ENCODE data around the gene SLC16A5.
A peak's percentile ranks its signal among the peaks of the same experiment; 100 is the strongest.
"Not testable (repeated sequence)": the region's sequence is repeated elsewhere in the genome, so short reads cannot be mapped to it uniquely, and the experiment has no call there.

Gene SLC16A5, protein sequence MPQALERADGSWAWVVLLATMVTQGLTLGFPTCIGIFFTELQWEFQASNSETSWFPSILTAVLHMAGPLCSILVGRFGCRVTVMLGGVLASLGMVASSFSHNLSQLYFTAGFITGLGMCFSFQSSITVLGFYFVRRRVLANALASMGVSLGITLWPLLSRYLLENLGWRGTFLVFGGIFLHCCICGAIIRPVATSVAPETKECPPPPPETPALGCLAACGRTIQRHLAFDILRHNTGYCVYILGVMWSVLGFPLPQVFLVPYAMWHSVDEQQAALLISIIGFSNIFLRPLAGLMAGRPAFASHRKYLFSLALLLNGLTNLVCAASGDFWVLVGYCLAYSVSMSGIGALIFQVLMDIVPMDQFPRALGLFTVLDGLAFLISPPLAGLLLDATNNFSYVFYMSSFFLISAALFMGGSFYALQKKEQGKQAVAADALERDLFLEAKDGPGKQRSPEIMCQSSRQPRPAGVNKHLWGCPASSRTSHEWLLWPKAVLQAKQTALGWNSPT

DNA sequence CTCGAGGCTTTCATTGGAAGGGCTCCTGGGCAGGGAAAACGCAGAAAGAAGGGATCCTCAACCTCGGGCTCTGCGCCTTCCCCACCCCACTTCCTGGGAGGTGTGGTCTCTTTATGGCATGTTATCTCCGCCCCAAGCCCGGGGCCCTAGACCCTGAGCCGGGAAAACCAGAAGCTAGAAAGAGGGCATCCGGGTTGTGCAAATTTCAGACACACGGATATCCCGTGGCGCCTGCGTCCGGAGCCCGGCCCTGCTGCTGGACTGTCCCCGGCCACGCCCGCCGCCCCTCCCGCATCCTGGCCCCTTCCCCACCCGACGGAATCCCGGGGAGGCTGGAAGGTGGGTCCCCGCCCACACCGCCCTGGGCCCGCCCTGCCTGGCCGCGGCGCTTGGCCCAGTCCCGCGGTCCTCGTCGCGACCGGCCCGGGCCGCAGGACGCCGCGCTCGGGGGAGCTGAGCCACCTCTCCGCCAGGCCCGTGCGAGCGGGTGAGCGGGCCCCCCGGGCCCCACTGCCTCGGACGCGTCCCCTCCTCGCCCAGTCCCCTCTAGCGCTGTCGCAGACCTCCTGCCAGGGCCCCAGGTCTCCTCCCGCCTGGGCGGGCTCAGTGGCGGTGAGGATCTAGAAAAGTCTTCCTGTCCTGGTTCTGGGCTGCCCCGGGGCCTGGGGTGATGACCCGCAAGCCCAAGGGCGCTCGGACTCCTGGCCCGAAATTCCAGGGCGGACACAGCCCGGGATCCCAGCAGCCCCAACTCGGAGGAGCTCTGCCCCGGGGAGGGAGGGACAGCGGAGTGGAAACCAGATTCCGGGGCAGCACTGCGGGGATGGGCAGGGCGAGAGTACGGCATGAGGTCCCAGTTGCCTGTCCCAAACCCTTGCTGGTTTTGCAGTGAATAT is at the start of gene SLC16A5:
TSS of gene SLC16A5 (plus strand) at position 397 of the 896 bp plus-strand sequence. CDS start 5,683 bp downstream, outside the sequence.
- DNase-seq (ENCODE audit: low read depth, low spot score) = peak; percentile 83

DNA sequence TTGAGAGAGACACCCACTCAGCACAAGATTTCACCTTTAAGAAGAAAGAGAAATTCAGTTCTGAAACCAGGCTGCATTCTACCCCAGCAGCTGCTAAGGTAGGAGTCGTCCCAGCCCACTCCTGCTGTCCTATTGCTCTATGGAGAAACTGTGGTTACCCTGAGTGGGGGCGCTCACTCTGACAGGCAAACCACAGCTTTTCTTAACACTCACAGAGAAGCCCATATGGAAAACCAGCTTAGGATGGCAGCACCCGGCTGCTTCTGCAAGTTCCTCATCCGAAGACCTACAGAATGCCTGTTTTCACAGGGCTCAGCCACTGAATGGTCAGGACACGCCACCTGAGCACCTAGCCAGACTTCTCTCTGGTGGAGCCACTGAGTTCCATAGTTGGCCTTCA is 48.5 kb upstream of the SLC16A5 start:
- no peak for DNase-seq (ENCODE audit: low read depth, low spot score)

DNA sequence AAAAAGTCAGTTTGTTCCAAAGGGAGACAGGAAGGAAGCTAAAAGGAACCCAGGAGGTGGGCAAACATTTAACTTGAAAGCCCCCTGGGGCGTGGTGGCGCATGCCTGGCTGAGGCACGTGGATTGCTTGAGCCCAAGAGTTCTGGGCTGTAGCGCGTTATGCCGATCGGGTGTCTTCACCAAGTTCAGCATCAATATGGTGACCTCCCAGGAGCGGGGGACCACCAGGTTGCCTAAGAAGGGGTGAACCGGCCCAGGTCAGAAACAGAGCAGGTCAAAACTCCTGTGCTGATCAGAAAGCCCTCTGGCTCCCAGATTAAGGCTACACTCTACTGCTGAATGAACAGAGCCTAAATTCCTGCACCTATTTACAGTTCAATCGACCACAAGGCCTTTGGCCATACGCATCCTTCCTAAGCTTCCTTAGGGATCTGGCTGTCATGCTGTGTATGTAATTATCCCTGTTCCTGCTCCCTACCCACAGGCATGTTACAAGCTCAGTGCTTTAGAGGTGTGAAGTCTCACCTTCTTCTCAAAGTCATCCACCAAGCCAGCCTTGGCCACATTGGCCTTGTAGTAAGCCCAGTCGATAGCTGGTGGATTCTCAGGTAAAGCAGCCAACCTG is 46.0 kb upstream of the SLC16A5 start:
- DNase-seq (ENCODE audit: low read depth, low spot score) = no peak

DNA sequence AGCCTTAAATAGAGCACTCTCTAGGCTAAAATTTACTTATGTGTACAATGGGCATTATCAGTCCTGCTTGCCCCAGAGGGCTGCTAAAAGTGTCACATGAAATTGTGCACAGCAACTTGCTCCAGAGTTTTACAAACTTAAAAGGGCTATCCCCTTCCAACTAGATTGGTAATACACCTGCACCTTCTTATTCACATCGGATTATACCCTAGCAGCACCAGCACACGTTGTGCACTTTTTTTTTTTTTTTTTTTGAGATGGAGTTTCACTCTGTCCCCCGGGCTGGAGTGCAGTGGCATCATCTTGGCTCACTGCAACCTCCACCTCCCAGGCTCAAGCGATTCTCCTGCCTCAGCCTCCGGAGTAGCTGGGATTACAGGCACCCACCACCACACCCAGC is 44.0 kb upstream of the SLC16A5 start:
- not testable (repeated sequence) for DNase-seq (ENCODE audit: low read depth, low spot score)

DNA sequence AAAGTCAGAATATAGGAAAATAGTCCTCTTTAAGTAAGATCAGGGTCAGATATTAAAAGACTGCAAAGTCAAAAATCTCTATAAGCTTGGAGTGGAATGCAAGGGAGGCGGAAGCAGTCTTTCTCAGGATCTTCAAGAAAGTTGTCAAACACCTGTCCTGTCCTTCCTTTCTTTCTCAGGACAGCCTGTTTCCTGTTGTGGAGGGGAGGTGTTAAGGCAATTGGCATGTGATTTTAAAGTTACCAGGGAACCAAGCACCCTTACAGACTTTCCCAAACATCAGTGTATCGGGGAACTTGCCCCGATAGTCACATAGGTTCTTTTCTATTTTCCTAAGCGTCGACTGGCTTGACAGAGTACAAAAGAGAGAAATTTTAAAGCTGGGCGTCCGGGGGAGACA is 43.0 kb upstream of the SLC16A5 start:
- no peak for DNase-seq (ENCODE audit: low read depth, low spot score)

DNA sequence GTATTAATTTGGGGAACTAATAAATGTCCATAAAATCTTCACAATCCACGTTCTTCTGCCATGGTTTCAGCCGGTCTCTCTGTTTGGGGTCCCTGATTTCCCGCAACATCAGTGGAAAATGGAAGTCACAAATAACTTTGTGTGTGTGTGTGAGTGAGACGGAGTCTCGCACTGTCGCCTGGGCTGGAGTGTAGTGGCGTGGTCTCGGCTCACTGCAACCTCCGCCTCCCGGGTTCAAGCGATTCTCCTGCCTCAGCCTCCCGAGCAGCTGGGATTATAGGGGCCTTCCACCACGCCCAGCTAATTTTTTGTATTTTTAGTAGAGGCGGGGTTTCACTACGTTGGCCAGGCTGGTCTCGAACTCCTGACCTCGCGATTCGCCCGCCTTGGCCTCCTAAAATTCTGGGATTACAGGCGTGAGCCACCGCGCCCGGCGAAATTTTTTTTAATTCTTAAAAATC is 41.8 kb upstream of the SLC16A5 start:
- not testable (repeated sequence) for DNase-seq (ENCODE audit: low read depth, low spot score)

DNA sequence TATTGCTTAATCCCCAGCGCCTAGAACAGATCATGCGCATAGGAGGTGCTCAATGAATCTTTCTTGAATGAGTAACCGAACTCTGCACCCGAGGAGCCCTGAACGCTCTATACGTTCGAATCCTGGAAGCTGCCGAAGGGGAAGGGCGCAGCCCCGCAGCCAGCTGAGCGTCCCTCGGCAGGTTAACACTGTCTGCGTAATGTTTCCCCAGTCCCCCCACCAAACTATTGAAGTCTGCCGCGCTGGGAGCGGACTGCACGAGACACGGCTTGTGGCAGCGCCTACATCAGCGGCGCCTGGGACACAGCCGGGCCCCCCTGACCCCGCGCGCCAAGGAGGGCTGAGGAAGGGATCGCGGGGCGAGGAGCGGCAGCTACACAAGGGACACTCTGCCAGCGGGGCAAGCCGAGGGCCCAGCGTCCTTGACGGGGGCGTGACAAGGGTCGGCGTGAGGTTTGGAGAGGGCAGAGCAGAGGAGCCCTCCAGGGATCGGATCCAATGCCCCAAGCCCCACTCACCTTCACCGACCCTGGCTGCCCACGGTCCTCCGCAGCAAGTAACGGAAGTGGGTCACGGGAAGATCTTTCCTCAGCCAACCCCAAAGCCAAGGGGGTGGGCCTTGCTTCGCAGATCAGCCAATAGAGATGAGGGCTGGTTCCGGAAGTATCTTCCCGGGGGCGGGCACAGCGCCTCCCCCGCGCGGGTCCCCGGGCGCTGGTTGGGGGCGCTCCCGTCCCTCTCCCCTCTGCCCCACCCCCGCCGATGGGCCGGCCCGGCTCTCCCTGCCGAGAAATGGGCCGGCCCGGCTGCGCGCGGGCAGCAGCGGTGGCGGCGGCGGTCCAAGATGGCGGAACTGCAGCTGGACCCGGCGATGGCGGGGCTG is 41.1 kb upstream of the SLC16A5 start, which contains the start of the genes ATP5PD and KCTD2:
TSS of gene ATP5PD (minus strand) at position 563 of the 883 bp plus-strand sequence. CDS start 4,319 bp downstream, outside the sequence.
TSS of gene KCTD2 (plus strand) at position 819 of the 883 bp plus-strand sequence. CDS start at position 845, 26 bp downstream.
- peak; percentile 99 for DNase-seq (ENCODE audit: low read depth, low spot score)

DNA sequence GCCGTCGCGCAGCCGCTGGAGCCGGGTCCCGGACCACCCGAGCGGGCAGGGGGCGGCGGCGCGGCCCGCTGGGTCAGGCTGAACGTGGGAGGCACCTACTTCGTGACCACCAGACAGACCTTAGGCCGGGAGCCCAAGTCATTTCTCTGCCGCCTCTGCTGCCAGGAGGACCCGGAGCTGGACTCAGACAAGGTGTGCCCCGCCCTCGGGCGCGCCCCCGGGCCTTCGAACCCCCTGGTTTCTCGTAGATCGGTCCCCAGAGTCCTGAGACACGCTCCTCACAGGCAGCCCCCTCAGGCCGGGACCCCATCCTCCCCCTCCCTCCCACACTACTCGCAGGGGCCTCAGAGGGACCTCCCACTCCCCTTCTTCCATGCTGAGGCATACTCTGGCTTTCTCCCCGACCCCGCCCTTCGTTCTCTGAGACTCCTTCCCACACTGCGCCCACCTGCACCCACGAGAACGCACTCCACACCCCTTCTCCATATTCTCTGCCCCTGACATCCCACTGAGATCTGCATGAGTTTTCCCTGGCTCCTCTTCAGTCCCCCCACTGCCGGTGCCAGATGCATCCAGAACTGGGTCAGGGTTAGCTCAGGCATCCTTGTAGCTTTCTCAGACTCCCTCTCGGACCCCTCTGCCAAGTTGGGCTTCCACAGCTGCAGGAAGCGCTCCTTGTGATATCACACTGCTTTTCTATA is 40.2 kb upstream of the SLC16A5 start:
- peak; percentile 31 for DNase-seq (ENCODE audit: low read depth, low spot score)

DNA sequence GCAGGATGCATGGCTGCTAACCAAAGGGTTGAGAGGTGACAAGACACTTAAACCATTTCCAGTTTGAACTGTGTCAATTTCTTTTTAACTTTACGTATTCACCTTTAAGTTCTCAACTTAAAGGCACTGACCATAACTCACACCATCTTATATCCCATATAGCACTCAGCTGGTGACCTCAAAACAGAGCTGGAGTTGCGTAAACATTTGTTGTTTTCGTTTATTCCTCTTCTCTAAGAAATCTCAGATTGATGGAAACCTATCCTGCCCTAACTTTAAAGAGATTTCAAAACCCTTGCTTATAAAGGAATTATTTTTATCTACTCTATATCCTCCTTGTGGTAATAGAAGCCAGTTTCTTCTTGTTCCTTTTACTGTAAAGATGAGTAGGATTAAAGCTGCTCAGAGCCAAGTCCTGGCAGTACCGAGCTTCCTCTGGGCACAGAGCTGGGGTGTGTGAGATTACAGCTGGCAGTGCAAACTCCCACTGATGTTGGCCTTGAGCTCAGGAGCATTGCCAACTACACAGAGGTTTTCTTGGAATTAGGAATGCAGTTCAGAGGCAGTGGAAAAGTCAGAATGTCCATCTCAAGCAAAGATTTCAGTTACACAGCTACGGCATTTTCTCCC is 39.4 kb upstream of the SLC16A5 start:
- peak; percentile 70 for DNase-seq (ENCODE audit: low read depth, low spot score)

DNA sequence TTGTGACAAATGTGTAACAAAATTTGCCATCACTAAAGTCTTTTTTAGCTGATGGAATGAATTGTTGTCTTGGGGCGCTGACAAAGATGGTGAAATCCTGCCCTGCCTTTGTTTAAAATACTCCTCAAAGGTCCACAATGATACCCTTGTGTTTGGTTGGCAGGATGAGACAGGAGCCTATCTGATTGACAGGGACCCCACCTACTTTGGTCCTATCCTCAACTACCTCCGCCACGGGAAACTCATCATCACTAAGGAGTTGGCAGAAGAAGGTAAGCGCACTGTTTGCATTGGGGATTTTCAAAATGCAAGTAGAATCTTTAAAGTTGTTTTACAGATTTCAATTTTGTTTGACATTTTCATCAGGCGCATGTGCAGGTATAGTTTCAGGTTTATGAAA is 38.7 kb upstream of the SLC16A5 start:
- no peak for DNase-seq (ENCODE audit: low read depth, low spot score)

DNA sequence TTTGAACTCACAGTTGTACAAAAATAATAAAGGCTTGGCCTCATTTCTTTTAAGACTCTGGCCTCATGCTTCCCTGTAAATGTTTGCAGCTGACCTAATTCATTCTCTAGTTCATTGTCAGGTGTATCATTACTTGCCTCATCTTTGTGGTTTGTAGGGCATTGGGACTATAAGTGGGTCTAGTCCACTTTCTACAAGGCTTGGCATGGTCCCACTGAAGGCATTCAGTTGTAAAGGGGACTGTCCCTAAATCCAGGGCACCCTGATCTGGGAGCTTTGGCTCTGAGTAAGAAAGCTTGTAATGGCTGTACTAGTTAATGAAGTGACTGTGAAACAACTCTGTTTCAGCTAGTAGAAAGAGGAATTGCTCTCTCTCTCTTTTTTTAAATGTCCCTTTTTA is 38.0 kb upstream of the SLC16A5 start:
- DNase-seq (ENCODE audit: low read depth, low spot score) = no peak

DNA sequence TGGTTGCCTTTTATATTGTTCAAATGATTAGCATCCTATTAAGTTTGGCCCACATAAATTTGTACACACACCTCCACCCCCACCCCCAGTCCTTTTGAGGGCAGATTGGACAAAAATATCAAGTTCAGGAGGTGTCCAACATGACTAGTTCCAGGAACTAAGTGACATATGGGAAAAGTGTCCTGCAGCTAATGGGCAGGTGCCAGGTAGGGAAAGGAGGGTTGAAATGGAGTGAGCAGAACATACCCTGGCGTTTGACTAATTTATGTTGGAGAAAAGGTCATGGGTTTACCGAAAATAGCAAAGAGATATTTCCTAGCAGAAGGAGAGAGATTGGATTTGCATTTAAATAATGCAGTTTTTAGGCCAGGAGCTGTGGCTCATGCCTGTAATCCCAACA is 35.8 kb upstream of the SLC16A5 start:
- DNase-seq (ENCODE audit: low read depth, low spot score) = no peak

DNA sequence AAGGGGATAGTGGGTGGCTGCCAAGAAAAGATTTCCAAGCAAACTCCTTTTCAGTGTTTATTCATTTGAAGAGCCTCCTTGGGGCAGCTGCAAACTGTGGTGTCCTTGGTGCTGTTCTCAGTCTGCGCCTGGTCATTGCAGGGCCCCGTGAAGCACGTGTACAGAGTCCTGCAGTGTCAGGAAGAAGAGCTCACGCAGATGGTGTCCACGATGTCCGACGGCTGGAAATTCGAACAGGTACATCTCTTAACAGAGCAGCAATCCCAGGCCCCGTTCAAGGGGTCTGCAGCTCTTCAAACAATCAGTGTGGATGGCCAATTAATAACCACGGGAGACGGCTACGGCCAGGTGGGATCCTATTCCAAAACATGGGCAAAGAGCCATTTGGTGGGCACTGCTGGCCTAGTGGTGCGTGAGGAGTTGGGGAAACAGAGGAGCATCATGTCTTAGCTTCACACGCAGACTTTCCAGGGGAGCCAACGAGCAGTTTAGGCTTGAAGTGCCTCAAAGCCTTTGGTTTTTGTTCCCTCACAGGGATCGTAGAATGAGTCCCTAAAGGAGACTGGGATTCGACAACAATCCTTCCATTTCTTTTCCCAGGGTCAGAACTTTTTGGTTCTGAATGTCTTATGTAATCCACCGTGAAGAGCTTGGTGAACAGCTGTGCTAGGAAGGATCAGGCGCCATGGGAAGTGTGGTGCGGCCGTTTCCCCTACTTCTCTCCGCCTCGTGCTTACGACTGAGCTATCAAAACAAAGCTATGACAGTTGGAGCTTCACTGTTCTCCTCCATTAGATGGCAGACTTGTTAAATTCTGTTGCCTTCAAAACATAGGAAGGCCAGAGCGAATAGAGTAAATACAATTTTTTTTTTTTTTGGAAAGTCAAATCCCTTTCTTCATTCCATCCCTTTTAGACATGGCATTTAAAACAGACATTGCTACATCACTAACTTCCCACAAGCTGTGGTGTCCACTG is 28.1 kb upstream of the SLC16A5 start:
- DNase-seq (ENCODE audit: low read depth, low spot score) = peak; percentile 51

DNA sequence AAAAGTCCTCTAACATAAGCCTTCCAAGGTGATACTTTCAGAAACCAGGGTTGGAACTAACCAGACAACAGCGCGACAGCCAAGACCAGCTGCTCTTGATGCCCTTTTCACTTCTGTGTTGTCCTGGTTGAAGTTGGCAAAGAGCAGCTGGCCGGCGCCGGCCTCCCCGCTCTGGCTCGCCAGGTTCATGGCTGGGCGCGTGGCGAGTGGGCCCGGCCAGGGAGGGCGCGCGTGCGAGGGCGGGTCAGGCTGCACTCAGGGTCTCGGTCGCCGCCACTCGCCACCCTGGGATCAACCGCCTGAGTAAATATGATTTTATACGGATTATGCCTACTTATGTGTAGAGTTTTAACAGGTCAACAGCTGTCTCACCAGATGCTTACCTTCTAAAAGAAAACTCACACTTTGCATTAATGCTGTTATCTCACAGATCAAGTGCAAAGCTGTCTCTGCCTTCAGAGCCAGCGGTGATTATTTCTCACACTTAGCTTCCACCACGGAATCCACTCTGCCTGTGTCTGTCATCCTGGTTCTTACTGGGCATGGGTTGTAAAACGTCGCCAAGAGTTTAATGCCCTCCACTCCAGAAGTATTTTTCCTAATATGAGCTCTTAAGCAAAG is 27.2 kb upstream of the SLC16A5 start:
- DNase-seq (ENCODE audit: low read depth, low spot score) = no peak

DNA sequence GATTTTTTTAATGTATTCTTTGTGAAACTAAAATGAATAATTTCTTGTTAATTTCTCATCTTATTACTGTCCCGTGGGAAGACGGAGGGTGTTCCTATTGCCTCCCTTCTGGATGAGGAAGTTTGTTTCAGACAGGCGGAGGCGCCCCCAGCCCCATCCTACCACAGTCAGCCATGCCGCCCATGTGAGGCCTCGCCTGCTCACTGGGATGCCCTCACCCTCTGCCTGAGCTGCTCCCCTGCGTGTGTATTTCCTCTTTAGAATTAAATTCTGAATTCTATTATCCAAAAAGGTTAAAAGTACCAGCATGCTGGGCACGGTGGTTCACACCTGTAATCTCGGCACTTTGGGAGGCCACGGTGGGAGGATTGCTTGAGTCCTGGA is 26.7 kb upstream of the SLC16A5 start:
- DNase-seq (ENCODE audit: low read depth, low spot score) = no peak

DNA sequence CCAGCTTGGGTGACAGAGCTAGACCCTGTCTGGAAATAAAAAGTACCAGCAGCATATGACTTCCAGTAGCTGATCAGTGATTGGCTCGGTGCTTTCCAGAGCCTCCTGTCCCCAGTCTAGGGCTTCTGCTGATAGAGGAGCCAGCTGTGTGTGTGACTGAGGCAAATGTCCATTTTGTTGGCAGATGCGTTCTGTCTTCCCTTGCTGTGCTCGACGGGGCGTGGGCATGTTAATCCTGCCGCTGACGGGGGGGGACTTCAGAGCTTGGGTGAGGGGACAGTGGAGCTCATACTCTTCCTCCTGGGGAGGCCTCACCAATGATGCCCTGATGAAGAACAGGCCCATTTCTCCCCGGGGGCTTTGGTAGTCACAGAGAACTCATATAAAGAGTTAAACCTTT is 26.1 kb upstream of the SLC16A5 start:
- no peak for DNase-seq (ENCODE audit: low read depth, low spot score)

DNA sequence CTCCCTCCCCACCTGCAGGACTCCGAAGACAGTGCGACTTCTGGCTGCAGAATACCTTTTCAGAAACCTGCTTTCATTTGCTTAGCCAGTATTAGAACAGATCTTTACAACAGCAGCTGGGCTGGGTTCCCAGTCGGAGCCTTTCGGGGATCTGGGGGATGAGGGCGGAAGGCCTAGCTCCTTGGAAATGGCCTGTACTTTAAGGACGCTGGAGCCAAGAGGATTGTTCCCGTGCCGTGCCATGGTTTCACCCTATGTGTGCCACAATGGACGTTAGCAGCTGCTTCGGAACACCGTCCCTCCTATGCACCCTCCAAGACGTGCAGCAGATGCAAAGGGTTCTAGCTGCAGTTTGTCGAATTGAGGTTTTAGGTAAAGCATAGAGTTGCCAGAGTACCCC is 24.6 kb upstream of the SLC16A5 start:
- DNase-seq (ENCODE audit: low read depth, low spot score) = no peak

DNA sequence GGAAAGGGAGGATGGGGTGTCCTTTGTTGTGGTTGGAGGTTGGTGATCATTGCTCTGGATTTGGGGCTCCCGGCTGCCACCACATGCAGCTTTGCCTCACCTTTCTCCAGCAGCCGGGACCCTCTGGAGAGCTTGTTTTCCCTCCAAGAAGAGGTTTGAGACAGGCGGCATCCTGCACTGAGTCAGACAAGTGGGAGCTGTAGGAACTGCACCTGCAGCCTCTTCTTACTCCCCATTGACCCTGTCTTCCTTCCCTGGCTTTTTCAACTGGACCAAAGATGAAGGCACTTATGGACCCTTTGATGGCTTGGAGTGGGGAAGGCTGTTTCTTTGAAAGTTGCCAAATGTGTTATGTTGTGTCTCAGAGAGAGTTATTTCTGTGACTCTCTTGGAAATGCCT is 24.1 kb upstream of the SLC16A5 start:
- no peak for DNase-seq (ENCODE audit: low read depth, low spot score)

Measured in astrocyte of the hippocampus (primary cell).